DMS114 treated with DMSO at 0.1 percent for 48 hours (cell line): ENCODE data around the gene BMPR1B.

Experiments used
- DNase-seq: peaks from one replicate; lab custom pipeline; 2025; ENCODE audit not compliant: unreplicated experiment; lab: John Stamatoyannopoulos, UW

The BMPR1B gene

GRCh38 chr4:94947681-94948108 is 189.9 kb downstream of the BMPR1B start:
- DNase-seq, result no peak

- DNase-seq, result no peak
Observed at GRCh38 chr4:94954251-94954650, 196.5 kb downstream of the BMPR1B start.

- no peak for DNase-seq
Observed at GRCh38 chr4:94957030-94957429, 199.3 kb downstream of the BMPR1B start.

GRCh38 chr4:94959307-94959706 is 201.6 kb downstream of the BMPR1B start:
- no peak for DNase-seq

GRCh38 chr4:94960708-94961107 is 203.0 kb downstream of the BMPR1B start:
- no peak for DNase-seq

- DNase-seq, result no peak
Observed at GRCh38 chr4:94961420-94961819, 203.7 kb downstream of the BMPR1B start.

- no peak for DNase-seq
Observed at GRCh38 chr4:94962484-94962883, 204.7 kb downstream of the BMPR1B start.

- no peak for DNase-seq
Observed at GRCh38 chr4:94965852-94966251, 208.1 kb downstream of the BMPR1B start.

GRCh38 chr4:94968493-94968892 is 210.7 kb downstream of the BMPR1B start:
- no peak for DNase-seq

GRCh38 chr4:94970650-94971049 is 212.9 kb downstream of the BMPR1B start:
- no peak for DNase-seq

- no peak for DNase-seq
Observed at GRCh38 chr4:94974773-94975172, 217.0 kb downstream of the BMPR1B start.

GRCh38 chr4:94976371-94977011 is 218.7 kb downstream of the BMPR1B start:
- no peak for DNase-seq

GRCh38 chr4:94978904-94979303 is 221.1 kb downstream of the BMPR1B start:
- no peak for DNase-seq

- no peak for DNase-seq
Observed at GRCh38 chr4:94979621-94980020, 221.9 kb downstream of the BMPR1B start.

GRCh38 chr4:94995684-94996394 is 238.1 kb downstream of the BMPR1B start:
- DNase-seq, result no peak

- no peak for DNase-seq
Observed at GRCh38 chr4:95000076-95000648, 242.4 kb downstream of the BMPR1B start.

- no peak for DNase-seq
Observed at GRCh38 chr4:95004912-95005311, 247.2 kb downstream of the BMPR1B start.

GRCh38 chr4:95007998-95008397 is 250.2 kb downstream of the BMPR1B start:
- no peak for DNase-seq

GRCh38 chr4:95013236-95013635 is 255.5 kb downstream of the BMPR1B start:
- no peak for DNase-seq

GRCh38 chr4:95014068-95014467 is 256.3 kb downstream of the BMPR1B start:
- no peak for DNase-seq

GRCh38 chr4:95017305-95018064 is 259.7 kb downstream of the BMPR1B start:
- DNase-seq, result no peak

GRCh38 chr4:95018785-95019184 is 261.0 kb downstream of the BMPR1B start:
- DNase-seq, result no peak
